Esophagus muscularis mucosa (tissue), 4 donors: ENCODE data around the gene CALHM3. TPM values are rescaled to one million over a fixed set of nuclear protein-coding genes. Genes with fewer than 3 reads are reported as not detected.

Source experiments
- DNase-seq: peaks from one replicate; pipeline ENCODE4 v3.0.0-alpha.2; 2017; ENCODE audit errors: extremely low spot score
- H3K27ac ChIP-seq, 4 donors: fragments of 200-600 bp; sonication (generic); replicated peaks in 1 of 4; 1 replicate in 3 of 4; 2 replicates in 1 of 4; pipeline ENCODE4 v1.5.1; 2016 to 2019; ENCODE audit warnings: mild to moderate bottlenecking in 1 of 4
- H3K27me3 ChIP-seq, 4 donors: fragments of 200-600 bp; sonication (generic); one replicate each; pipeline versions ENCODE4 v1.5.1 to v1.6.0; 2016 to 2019
- H3K36me3 ChIP-seq, 4 donors: fragments of 200-600 bp; sonication (generic); one replicate each; pipeline ENCODE4 v1.5.1; 2016 to 2019
- H3K4me1 ChIP-seq, 4 donors: fragments of 200-600 bp; sonication (generic); one replicate each; pipeline ENCODE4 v1.5.1; 2016 to 2019
- H3K4me3 ChIP-seq, 4 donors: fragments of 200-600 bp; sonication (generic); 1 replicate in 2 of 4; 2 replicates in 2 of 4; pipeline ENCODE4 v1.5.1; 2016 to 2019; ENCODE audit warnings: mild to moderate bottlenecking in 4 of 4, moderate library complexity in 1 of 4
- H3K9me3 ChIP-seq, 4 donors: fragments of 200-600 bp; sonication (generic); 1 replicate in 3 of 4; 2 replicates in 1 of 4; pipeline ENCODE4 v1.5.1; 2016 to 2019
- CTCF ChIP-seq, 3 experiments: fragments of 200-600 bp in 2 of 3; fragments of 450-650 bp in 1 of 3; sonication (generic) in 2 of 3; IDR thresholded peaks; one replicate each; pipeline ENCODE4 v1.5.1; 2017 to 2019; ENCODE audit warnings: antibody characterized with exemption in 3 of 3, mild to moderate bottlenecking in 2 of 3, moderate library complexity in 1 of 3
- EP300 ChIP-seq: sonication (generic); formaldehyde crosslinking; IDR thresholded peaks from one replicate; pipeline ENCODE4 v1.6.1; 2017; ENCODE audit warnings: antibody characterized with exemption
- POLR2A ChIP-seq: fragments of 450-650 bp; IDR thresholded peaks from one replicate; pipeline ENCODE4 v1.6.1; 2017; ENCODE audit warnings: antibody characterized with exemption, moderate library complexity, mild to moderate bottlenecking, low read depth
- POLR2AphosphoS5 ChIP-seq, 2 donors: sonication (generic); formaldehyde crosslinking; IDR thresholded peaks; one replicate each; pipeline ENCODE4 v1.6.1; 2017; ENCODE audit warnings: antibody characterized with exemption in 2 of 2
- WGBS: methylation state at CpG from one replicate; pipeline ENCODE4 v1.1.5; 2018; 5-methylcytosine and 5-hydroxymethylcytosine counted together
- intact Hi-C: fragments of 100-400 bp; cut with DNase I; formaldehyde crosslinking; loops from one replicate; pipeline ENCODE4 v1.15.1; 2023
- total RNA-seq, 4 donors: library from RNA; depleted of rRNA; stranded (reverse); fragments of >200 nt; gene quantifications; one replicate each; pipeline versions ENCODE4 v1.1.0 to v1.2.1, GENCODE V29; 2016

CALHM3 gene
- total RNA-seq, 4 donors from 2014 or later, result not detected

- Histone ChIP-seq H3K4me1 (peaks cover 28 to 53% (median 51%) of the 10 kb centered on the region in 4 donors), H3K27ac (peak overlapping the region; percentile 86 to 91 (median 87)), H3K27me3 (no peaks in the 10 kb centered on the region), H3K4me3 (peak overlapping the region; percentile 77 to 86 (median 80)), H3K36me3 (peaks cover 8 to 29% (median 25%) of the 10 kb centered on the region in 4 donors), H3K9me3 (no peaks in the 10 kb centered on the region)
- 36% methylated on average over 18 of the region's 27 CpGs for WGBS
- TF ChIP-seq POLR2AphosphoS5 (IDR thresholded peaks at IDR 0.05) (no peak), POLR2A (no peak), EP300 (no peak), CTCF (IDR thresholded peaks at IDR 0.05) (no peak)
- DNase-seq, result no peak
- intact Hi-C loops, result no loop called here
These were observed 26.4 kb downstream of the CALHM3 start for GRCh38 chr10:103452506-103453230.

GRCh38 chr10:103451831-103452505, 27.1 kb downstream of the CALHM3 start, which contains the start of gene CALHM2:
CALHM2 (minus strand) TSS chr10:103452370; CDS start chr10:103449941, 2,429 bp downstream.
- H3K9me3 ChIP-seq, result no peaks in the 10 kb centered on the region
- H3K27me3 ChIP-seq, result no peaks in the 10 kb centered on the region
- H3K27ac ChIP-seq, result peak within 1 kb of the TSS; percentile 86 to 91 (median 87)
- TF ChIP-seq CTCF (IDR thresholded peaks at IDR 0.05) (peak in 1 of 3 experiments; percentile 11), POLR2A (no peak), POLR2AphosphoS5 (IDR thresholded peaks at IDR 0.05) (peak; percentile 26 to 65), EP300 (no peak)
- no peak for DNase-seq
- peaks cover 34 to 60% (median 58%) of the 10 kb centered on the region in 4 donors for H3K4me1 ChIP-seq
- peak within 1 kb of the TSS; percentile 77 to 86 (median 80) for H3K4me3 ChIP-seq
- intact Hi-C loops, result no loop called here
- WGBS, result under 1% methylated on average over 18 of the region's 32 CpGs
- peaks cover 15 to 36% (median 32%) of the 10 kb centered on the region in 4 donors for H3K36me3 ChIP-seq

DNA sequence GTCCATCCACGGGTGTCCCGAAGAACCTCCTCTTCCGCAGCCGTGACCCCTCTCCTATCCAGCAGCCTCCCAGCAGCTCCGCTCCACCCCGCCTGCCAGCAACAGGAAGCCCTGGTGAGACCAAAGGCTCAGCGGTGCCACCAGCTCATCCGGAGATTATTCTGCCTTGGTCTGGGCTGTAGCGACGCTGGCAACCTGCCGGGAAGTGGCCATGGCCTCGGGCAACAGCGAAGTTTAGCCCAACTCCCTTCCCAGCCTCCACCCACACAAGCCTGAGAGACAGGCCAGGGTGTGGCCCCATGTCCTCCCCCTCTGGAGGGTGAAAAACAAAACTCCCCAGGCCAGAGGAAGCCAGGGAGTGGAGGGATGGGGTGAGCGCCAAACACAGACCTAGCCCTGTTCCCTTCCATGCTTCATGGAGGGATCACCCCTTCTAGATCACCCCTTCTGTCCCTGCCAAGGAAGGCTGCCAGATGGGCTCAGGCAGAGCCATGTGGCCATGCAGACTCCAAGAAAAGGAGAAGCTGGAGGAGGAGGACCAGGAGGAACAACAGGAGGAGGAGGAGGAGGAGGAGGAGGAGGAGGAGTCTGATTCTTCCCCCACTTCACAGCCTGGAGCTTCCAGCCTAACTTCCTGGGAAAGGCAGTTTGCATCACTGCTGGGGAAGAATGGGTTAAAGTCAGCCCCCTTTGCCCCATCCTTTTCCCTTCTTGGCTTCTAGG, 27.8 kb downstream of the CALHM3 start:
- no peak for TF ChIP-seq EP300
- no peak for TF ChIP-seq POLR2A
- TF ChIP-seq CTCF (IDR thresholded peaks at IDR 0.05), result no peak
- peak; percentile 45 to 52 for TF ChIP-seq POLR2AphosphoS5 (IDR thresholded peaks at IDR 0.05)
- peak; percentile 93 for DNase-seq
- Histone ChIP-seq H3K27me3 (no peaks in the 10 kb centered on the region), H3K27ac (peak overlapping the region; percentile 86 to 91 (median 87)), H3K4me3 (peak overlapping the region; percentile 77 to 86 (median 80)), H3K4me1 (peaks cover 41 to 67% (median 65%) of the 10 kb centered on the region in 4 donors), H3K9me3 (no peaks in the 10 kb centered on the region), H3K36me3 (peaks cover 16 to 43% (median 39%) of the 10 kb centered on the region in 4 donors)
- intact Hi-C loops, result no loop called here
- 25% methylated on average over 9 of the region's 14 CpGs for WGBS

DNA sequence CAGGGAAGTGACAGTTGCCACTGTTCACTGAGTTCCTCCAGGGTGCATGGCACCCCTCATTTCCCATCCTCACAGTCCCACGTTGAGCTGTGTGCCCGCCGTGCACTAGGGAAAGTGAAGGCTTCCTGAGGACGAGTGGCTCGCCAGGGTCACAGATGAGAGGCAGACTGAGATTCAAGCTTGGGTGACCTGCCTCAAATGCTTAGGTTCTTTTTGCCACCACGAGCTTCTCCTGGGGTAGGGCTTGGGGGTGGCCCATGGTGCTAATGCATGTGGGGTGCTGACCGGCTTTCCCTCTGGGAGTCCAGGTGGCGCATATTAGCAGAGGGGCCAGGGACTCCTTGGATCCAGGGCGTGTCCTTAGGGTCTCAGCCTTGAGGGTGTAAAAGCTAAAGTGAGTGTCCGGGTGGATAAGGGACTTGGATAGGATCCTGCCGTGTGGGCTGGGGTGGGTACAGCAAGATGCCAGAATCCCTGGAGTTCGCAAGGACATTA, 28.8 kb downstream of the CALHM3 start:
- no peak for TF ChIP-seq CTCF (IDR thresholded peaks at IDR 0.05)
- no peak for TF ChIP-seq POLR2AphosphoS5 (IDR thresholded peaks at IDR 0.05)
- no peak for TF ChIP-seq EP300
- no peak for TF ChIP-seq POLR2A
- 79% methylated on average over 11 of the region's 12 CpGs for WGBS
- no peaks in the 10 kb centered on the region for H3K27me3 ChIP-seq
- intact Hi-C loops, result no loop called here
- H3K4me3 ChIP-seq, result peak overlapping the region; percentile 77 to 86 (median 80)
- peaks cover 16 to 52% (median 49%) of the 10 kb centered on the region in 4 donors for H3K36me3 ChIP-seq
- no peaks in the 10 kb centered on the region for H3K9me3 ChIP-seq
- peaks cover 48 to 77% (median 75%) of the 10 kb centered on the region in 4 donors for H3K4me1 ChIP-seq
- peak overlapping the region; percentile 86 to 91 (median 87) for H3K27ac ChIP-seq
- DNase-seq, result no peak
